GM10248 (cell line): ENCODE measurements around the gene RESF1.

Source experiments
- CTCF ChIA-PET: fragments of 300-600 bp; sonication (Branson Sonifier 250); formaldehyde crosslinking; extraction: SDS; loops from one replicate; lab custom pipeline; 2021; ENCODE audit warnings: antibody characterized with exemption; lab: Yijun Ruan, JAX
- POLR2A ChIA-PET: fragments of 350-650 bp; sonication (Branson Sonifier 250); formaldehyde crosslinking; extraction: SDS; loops from one replicate; lab custom pipeline; 2020; ENCODE audit warnings: antibody characterized with exemption; lab: Yijun Ruan, JAX
- DNase-seq: peaks from one replicate; pipeline ENCODE4 v3.0.0; 2012; ENCODE audit errors: extremely low spot score
- CTCF ChIP-seq: IDR thresholded peaks from 2 replicates; pipeline ENCODE4 v1.5.1; 2012; ENCODE audit warnings: mild to moderate bottlenecking, low read depth; ENCODE audit errors: extremely low read depth, missing control alignments, control extremely low read depth

The RESF1 gene

GRCh38 chr12:31985832-31986231 lies 26.6 kb downstream of the RESF1 start:
- no peak for DNase-seq
- POLR2A ChIA-PET = no interaction called here
- TF ChIP-seq CTCF = no peak
- CTCF ChIA-PET = interaction anchor here (1.3 to 1.9 kb wide), 3 partner anchors 11 to 68 kb away, joined by 3 to 6 read pairs (median 4); no protein-coding TSS in a partner anchor

- DNase-seq = no peak
- POLR2A ChIA-PET = no interaction called here
- TF ChIP-seq CTCF = no peak
- CTCF ChIA-PET = interaction anchor here (1.1 to 1.8 kb wide), 2 partner anchors 10 to 16 kb away, joined by 3 read pairs; no protein-coding TSS in a partner anchor
Measured at GRCh38 chr12:31989571-31990362, 30.6 kb downstream of the RESF1 start.

GRCh38 chr12:31991146-31991545 lies 31.9 kb downstream of the RESF1 start:
- ChIA-PET CTCF (interaction anchor here (1.0 to 2.6 kb wide), 3 partner anchors 13 to 115 kb away, joined by 3 to 6 read pairs (median 5); partner anchors contain the start of gene BICD1), POLR2A (no interaction called here)
- DNase-seq = no peak
- no peak for TF ChIP-seq CTCF

- TF ChIP-seq CTCF = no peak
- CTCF ChIA-PET = interaction anchor here (1.0 to 2.6 kb wide), 4 partner anchors 14 to 309 kb away, joined by 3 to 6 read pairs (median 4); partner anchors contain the start of gene BICD1
- POLR2A ChIA-PET = no interaction called here
- no peak for DNase-seq
Measured at GRCh38 chr12:31991815-31992214, 32.6 kb downstream of the RESF1 start.

- POLR2A ChIA-PET = no interaction called here
- CTCF ChIA-PET = no interaction called here
- DNase-seq = no peak
- TF ChIP-seq CTCF = no peak
Measured at GRCh38 chr12:31999692-32000091, 40.5 kb downstream of the RESF1 start.

GRCh38 chr12:32000373-32001005 lies 41.3 kb downstream of the RESF1 start:
- ChIA-PET POLR2A (interaction anchor here (0.7 kb wide), 1 partner anchor 307 kb away, joined by 3 read pairs; no protein-coding TSS in a partner anchor), CTCF (no interaction called here)
- no peak for DNase-seq
- no peak for TF ChIP-seq CTCF
